Kidney tubule cell (primary cell): ENCODE data around the gene CALML3.

Source experiments
- DNase-seq: peaks from one replicate; pipeline ENCODE4 v3.0.0-alpha.2; 2018; ENCODE audit warnings: low spot score

CALML3 gene

DNA sequence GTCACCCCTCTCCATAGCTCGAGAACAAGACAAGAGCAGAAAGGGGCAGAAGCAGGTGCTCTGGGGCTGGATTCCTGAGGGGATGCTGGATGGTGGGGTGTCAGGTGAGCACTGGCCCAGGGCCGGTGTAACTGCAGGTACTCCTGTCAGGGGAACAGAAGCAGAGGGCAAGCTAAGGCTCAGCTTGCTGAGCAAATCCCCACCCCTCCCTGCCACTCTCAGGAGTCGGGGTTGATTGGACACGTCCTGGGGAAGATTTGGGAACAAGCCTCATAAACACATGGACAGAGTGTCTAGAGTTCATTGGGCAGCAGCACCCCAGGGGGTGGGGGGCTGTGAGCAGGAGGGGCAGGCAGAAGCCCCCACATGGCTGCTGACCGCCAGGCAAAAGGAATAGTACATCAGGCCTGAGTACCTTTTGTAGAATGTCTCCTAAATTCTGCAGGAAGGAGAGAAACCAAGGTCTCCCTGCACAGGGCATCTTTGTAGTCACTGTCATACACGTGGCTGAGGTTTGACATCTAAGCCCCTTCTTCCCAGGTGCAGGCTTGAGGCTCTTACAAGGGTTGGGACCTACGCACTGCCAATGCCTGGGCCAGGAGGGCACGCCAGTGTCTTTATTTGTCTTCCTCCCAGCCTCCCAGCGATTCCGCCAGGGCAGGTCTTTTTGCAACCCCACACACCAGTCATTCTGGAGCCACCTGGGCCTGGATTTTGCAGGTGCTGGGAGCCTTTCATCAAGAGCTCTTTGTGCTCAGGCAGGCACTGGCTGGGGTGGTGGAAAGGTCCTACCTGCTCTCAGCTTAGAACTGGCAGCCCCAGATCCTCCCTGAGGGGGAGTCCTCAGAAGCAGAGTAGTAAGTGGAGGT, 2.8 kb downstream of the CALML3 start:
- DNase-seq = no peak

DNA sequence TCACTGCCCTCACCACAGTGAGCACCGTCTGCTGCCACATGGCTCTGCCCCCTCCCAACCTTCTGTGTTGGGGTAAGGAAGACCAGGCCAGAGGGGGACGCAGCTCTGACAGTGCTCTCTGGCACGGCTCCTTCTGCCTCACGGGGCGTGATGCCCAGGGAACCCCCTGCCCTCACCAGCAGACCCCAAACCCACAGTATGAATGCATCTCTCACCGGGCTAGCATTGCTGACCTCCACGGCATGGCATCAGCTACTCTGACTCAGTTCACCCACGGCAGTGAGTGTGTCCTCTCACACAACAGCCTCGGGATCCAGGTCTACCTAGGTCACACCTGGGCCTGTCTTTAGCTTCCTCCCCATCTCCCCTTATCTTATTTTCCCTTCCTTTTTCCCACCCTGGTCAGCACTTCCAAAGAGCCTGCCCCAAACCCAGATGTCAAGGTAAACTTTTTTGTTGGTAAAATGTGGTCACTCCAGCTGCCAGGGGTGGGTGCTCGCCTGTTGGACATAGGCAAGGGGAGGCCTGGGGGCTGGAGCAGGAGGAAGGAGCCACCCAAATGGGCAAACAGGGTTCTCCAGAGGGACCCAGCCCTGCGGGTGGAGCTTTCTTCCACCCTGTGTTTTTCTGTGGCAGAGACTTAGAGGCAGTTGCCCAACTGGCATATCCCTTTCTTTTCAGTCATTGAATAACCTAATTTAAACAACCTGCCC, 4.4 kb downstream of the CALML3 start:
- DNase-seq = no peak

DNA sequence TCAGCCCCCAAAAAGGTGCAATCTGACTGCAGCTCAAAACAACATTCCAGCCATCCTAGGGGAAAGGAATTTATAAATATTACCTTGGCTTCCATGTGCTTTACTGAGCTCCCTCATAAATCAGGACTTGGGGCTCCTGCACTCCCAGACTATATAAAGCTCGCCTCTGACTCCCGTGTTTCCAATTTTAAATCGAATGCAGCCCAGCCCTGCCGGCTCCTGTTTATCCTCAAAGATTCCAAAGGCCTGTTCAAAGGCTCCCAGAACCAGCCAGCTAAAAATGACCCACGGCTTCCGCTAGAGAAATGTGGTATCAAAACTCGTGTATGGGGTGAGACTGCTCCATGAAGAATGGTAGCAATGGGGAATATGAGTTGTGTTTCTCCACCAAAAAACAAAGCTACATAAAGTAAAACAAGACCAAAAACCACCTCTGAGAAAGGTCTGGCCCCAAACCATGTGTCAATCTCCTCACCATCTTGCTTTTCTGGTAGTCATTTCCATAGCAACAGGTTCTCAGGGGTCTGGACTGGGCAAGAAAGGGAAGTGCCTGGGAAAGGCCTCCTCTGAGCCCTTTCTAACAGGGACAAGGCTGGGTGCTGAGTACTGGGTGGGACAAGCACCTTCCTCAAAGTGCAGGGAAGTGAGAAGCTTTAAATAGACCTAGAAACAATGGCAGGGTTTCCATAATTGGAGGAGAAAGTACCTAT, 5.1 kb downstream of the CALML3 start:
- no peak for DNase-seq

DNA sequence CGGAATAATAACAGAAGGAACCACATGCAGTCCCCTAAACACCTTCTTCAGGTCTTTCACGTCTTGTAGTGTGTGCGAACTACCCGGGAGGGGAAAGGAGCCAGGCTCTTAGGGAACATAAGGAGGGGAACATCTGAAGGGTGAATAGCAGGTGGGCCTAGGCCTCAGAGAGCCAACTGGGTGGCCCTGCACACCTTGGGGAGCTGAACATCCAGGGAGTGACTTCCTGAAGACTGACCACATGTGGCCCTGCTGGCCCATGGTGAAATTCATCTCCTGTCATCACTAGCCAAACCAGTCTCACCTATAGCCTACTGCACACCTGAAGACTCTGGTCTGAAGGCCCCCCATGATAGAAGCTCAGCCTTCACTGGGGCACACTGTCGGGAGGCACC, 5.6 kb downstream of the CALML3 start:
- DNase-seq = no peak

DNA sequence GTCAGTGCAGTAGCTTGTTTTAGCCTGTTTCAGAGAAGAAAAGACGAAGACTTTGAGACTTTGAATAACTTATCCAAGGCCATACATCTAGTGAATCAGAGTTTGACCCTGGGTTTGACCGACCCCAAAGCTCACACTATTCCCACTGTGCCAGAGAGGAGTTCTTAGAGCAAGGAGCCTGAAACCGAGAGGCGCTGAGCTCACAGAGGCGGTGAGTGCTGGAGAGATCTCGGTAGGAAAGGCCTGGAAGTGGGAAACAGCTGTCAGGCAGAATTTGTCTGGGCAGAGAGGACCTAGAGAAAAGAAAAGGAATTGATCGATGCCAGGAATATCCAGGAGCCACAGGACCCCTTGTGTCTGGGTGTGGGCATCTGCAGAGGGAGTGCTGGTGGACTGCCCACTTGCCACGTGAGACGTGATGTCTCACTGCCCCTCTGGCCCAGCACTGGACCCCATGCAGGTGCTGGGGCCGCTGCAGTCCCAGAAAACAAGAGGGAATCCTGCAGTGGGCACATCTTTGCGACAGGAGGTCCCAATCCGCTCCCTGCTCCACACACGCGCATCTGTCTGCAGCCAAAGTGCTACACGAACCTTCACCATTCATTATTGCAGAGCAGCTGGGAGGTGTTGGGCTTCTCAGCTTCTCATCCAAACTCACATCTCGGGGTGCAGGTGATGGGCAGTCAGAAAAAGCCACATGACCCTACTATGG, 6.2 kb downstream of the CALML3 start:
- DNase-seq = no peak

DNA sequence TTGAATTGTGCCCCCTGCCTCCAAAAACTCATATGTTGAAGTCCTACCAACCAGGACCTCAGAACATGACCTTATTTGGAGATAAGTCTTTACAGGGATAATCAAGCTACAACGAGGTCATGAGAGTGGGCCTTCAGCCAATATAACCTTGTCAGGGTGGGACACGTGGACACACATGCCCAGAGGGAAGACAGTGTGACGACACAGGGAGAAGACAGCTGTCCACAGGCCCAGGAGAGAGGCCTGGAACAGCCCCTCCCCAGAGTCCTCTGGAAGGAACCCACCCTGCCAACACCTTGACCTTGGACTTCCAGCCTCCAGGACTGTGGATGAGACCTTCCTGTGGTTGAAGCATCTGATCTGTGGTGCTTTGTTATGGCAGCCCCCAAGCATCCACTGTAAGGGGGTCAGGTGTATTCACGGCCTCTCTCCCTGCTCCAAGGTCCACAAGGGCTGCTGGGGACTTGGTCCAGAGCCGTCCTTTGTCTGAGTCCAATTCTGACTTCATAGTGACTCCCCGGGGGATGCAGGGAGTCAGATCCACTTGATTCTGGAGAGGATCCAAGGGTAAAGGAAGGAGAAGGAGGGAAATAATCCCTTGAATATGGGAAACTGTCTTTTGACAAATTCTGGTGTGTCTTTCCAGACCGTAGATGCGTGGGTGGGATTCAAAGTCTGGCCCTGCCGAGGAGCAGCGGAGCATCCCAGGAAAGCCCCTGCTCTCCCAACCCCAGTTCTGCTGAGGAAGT, 7.0 kb downstream of the CALML3 start:
- DNase-seq = no peak

DNA sequence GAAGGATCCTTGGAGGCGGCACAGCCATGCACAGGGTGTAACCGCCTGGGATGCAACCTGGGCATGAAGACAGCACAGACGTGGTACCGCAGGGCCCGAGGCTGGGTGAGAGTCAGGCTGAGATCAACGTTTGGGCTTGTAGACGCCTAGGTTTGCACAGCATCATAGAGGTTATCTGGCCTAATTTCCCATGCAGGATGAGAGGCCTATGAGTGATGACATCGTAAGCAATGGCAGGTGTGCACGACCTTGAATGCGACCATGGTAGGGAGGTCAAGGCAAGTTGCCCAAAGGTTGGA, 7.5 kb downstream of the CALML3 start:
- DNase-seq = no peak

DNA sequence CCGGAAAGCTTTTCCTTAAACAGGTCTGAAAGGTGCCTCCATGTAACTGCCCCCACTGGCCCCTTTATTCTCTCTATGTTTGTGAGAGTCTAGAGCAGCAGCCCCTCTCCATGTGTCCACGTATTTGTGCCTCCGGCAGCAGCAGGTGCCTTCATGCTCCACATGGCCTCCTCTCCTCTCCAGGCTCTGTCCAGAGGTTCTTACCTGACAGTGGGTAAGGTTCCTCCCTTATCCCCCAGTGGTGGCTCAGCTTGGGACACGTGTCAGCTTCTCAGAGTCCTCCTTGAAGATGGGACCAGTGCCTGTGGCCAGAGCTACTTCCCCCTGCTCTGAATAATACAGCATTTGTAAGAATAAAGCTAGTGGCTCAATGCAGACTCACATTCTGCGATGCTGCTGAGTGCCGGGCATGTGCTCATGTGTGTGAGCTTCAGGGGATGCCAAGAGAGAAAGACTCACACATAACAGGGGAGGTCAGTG, 7.9 kb downstream of the CALML3 start:
- no peak for DNase-seq

DNA sequence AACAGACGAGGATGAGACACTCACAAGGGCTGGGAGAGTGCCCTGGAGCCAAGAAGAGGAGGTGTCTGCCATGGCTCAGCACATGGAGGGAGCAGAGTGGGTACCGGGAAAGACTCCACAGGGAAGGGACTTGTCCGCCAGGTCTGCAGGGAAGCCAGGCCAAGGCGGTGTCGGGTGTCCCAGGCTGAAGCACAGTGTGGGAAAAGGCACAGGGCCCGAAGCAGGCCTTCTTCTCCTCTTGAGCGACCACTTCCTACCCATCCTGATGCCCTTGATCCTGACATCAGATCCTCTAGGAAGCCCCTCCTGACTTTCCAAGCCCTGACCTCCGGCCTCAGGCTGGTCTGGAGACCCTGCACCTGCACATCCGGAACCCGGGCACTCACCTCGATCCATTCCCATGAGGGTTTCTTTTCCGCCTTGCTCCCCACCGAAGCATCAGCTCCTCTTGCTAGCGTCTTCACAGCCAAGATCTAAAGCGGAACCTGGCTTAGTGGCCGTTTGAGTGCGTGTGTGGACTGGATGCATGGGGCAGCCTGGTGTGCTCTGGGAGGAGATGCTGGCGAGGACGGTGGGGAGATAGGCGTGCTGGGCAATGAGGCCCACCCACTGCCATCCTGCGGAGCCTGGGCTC, 8.5 kb downstream of the CALML3 start:
- DNase-seq = no peak

DNA sequence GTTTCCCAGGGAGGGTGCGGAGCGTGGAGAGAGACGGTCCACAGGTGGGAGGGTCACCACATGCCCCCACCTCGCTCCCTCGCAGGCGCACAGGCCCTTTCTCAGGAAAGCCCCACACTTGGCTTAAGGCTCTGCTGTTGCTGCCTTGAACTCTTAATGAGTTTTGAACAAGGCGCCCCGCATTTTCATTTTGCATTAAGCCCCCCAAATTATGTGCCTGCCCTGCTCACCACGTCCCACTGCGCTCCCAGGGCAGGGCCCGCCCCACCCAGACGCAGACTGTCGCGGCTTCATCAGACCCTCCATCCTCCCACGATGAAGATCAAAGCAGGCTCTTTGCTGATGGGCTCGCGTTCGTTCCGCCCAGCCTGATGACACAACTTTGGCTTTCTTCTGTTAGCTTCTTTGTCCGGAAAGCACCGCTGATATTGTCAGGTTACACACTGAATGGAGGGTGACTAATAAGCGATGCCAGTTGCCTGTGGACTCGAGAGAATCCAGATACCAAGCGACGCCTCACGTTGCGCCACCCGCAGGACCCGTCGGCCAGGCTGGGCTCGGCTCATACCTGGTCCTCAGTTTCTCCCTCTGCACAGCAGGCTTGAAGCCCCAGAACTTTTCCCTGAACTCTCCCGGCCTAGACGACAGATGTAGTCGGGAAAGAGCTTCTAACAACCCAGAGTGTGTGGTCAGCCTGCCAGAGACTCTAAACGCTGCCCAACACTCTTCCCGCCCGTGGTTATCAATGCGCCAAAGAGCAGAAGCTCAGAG, 9.5 kb downstream of the CALML3 start:
- no peak for DNase-seq

DNA sequence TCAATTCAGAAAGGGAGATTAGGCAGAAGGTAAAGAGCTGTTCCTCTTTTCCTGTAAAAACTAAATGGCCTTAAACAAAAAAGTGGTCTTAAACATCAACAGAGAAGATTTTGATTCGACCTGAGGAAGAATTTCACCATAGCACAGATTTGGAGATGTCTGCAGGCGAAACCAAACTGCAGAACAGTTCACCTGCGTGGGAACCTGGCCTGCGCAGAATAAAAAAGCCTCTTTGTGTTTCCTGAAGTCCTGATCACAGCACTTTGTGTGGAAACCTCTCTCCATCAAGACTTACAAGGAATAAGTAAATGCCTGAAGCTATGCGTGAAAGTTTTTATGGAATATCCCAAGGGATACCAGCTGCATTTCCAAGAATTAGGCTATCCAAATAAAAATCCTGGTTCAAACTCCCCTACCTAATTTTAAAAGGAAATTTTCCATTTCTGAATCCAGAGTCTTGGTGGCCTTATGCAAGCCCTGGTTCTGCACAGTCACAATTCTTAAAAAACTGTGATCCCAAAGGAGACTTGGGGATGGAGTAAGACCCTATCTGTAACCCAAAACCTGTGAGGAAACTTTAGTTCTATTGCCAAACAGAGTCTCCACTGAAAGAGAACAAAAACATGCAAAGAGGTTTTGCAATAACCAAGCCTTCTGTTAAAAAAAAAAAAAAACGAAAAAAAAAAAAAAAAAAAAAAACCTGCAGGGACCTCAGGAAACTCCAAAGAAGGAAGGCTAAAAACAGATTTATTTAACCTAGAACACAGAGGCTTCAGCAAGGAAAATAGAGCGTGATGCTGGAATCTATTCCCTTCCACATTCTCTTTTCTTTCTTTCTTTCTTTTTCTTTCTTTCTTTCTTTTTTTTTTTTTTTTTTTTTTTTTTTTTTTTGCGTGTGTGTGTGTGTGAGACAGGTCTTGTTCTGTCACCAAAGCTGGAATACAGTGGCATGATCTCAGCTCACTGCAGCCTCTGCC, 10.4 kb downstream of the CALML3 start:
- DNase-seq = no peak

DNA sequence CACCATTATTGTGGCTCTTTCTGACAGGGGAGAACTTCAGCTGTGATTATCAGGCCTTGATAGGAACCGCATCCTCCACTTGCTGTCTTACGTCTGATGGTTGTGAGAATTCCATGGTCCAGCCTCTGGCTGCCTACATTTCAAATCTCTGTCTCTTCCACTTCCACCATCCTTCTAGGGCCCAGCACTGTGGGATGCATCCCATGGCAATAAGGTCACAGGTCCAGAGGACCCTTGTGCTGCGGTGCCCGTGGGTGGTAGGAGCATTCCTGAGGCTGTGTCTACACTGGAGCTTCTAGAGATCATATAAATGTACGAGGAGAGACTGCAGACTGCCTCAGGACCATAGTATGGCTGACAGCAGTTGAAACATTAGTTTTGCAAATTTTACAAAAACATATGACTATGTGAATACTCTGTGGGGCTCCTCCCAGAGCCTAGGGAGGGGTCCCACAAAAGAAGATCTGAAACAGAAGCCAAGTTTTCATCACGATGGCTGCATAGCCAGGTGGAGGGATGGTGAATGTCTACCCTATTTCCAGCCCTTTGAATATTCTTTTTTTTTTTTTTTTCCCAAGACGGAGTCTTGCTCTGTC, 11.8 kb downstream of the CALML3 start:
- DNase-seq = no peak

DNA sequence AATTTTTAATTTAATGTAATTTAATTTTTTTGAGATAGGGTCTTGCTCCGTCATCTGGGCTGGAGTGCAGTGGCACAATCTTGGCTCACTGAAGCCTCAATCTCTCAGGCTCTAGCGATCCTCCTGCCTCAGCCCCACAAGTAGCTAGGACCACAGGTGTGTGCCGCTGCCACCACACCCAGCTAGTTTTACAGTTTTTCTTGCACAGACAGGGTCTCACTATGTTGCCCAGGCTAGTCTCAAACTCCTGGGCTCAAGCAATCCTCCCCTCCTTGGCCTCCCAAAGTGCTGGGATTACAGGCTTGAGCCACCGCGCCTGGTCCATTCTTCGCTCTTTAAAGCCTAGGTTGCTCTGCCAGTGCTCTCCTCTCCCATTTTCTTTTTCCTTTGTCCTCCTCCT, 12.9 kb downstream of the CALML3 start:
- no peak for DNase-seq

DNA sequence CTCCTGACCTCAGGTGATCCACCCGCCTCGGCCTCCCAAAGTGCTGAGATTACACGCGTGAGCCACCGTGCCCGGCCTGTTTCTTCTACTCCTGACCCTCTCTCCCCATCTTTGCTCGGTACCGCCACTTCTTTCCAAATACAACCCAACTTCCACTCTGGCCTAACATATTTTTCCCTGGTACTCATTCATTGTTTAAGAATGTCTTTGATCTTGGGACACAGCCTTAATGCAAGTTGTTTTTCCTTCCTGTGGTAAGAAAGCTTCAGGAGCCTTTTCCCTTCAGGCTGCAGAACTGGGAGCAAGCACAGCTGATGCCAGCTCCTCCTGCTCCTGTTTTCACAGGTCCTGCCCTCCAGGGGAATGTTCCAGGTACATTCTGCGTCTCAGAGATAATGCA, 13.7 kb downstream of the CALML3 start:
- no peak for DNase-seq

DNA sequence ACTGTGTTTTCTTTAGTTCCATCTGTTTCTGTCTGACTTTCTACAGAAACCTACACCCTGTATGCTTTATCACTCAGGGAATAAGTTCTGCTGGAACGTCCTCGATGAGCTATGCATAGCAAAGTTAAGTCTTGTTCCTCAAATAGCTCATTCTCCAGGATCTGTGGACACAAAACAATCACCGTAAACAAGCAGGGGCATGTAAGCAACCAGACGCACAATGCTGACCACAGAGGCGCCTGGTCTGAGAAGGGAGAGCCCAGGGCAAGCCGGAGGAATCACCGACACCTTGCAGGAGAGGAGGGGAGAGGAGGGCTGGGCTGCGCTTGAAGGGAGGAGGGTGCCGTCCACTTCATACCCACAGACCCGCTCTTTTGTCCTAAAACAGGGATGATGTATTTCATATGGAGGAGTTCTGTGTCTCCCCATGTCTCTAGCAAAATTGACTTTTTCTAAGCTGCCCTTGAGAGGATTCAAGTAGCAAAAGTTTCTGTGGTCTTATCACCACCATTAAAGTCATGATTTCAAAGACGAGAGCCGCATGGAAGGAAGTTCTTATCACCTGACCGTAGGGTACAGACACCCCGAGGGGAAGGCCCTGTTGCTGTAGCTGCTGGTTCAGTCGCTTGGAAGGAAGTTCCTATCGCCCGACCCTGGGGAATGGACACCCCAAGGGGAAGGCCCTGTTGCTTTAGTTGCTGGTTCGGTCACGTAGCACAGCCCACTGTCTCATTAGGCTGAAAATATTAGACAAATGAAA, 14.3 kb downstream of the CALML3 start:
- DNase-seq = no peak

DNA sequence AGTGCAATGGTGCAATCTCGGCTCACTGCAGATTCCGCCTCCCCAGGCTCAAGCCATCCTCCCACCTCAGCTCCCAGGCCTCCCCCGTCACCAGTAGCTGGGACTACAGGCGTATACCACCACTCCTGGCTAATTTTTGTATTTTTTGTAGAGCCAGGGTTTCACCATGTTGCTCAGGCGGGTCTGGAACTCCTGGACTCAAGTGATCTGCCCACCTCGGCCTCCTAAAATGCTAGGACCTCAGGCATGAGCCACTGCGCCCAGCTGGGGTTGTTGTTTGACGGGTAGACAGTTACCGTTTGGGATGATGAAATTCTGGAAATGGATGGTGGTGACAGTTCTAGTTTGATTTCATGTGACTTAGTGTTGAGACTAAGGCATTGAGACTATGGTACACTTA, 15.3 kb downstream of the CALML3 start:
- no peak for DNase-seq

DNA sequence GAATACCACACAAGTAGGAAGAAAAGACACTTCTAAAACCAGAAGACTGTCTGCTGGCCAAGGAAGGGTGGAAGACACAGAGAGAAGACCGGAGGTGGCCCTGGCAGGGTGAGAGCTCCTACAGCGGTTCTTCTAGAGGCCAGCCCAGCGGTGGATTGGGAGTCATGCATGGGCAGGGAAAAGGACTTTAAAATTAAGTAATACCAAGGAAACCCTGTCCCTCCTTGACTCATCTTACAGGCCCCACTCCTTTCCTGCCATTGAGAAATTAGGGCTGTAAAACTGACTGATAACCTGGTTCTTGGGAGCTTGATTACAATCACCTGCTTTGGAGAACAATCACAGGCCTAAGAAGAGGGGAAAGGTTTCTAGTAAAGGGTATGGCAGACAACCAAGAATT, 16.1 kb downstream of the CALML3 start:
- no peak for DNase-seq

DNA sequence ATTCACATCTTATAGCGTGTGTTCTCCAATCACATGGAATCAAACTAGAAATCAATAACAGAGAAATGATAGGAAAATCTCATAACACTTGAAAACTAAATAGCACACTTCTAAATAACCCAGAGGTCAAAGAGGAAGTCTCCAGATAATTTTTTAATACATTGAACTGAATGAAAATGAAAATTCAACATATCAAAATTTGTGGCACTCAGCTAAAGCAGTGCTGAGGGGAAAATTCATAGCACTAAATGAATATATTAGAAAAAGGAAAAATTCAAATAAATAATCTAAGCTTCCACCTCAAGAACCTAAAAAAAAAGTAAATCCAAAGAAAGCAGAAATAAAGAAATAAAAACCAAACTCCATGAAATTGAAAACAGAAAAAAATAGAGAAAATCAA, 17.3 kb downstream of the CALML3 start:
- DNase-seq = no peak
